Measurements from ENCODE around the gene CIDEB. TPM values are rescaled to one million over a fixed set of nuclear protein-coding genes. Genes with fewer than 3 reads are reported as not detected.
"Not testable (repeated sequence)": the region's sequence is repeated elsewhere in the genome, so short reads cannot be mapped to it uniquely, and the experiment has no call there.

CIDEB gene
- polyA plus RNA-seq, 1 donor, result 24.8 TPM

- DNase-seq, result no peak
Measured at GRCh38 chr14:24334431-24335291, 26.9 kb upstream of the CIDEB start, which contains the start of gene ADCY4. Gene ADCY4 (minus strand): TSS chr14:24335071. CDS start chr14:24334652, 419 bp downstream.

GRCh38 chr14:24332268-24332993, 24.7 kb upstream of the CIDEB start:
- peak; percentile 78 for DNase-seq

- no peak for DNase-seq
Measured at GRCh38 chr14:24331731-24332267, 24.0 kb upstream of the CIDEB start.

- no peak for DNase-seq
Measured at GRCh38 chr14:24330973-24331674, 23.3 kb upstream of the CIDEB start.

GRCh38 chr14:24329736-24330135, 22.0 kb upstream of the CIDEB start:
- DNase-seq, result no peak

DNA sequence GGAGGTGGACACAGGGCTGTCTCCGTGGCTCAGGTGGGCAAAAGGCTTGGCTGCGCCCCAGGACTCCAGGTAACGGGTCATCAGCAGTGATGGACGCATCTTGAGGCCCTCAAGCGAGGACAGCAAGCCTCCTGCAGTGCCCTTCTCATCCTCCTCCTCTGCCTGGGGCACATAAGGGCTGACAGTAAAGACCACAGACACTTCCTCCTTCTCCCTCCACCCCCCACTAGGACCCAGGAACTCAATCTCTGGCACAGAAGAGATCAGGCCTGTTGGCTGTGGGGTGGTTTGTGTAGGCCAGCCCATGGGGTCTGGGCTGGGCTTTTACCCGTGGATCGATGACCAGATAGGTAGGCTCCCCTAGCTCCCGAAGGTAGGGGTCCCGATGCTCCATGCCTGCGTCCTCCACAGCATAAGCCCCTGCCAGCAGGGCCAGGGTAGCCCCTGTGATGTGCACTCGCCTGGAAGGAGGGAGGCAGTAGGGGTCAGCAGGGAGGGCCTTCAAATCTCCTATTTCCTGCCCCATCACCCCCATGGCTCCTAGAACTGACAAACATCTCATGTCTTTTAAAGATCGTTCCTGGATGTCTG, 21.4 kb upstream of the CIDEB start:
- no peak for DNase-seq

DNA sequence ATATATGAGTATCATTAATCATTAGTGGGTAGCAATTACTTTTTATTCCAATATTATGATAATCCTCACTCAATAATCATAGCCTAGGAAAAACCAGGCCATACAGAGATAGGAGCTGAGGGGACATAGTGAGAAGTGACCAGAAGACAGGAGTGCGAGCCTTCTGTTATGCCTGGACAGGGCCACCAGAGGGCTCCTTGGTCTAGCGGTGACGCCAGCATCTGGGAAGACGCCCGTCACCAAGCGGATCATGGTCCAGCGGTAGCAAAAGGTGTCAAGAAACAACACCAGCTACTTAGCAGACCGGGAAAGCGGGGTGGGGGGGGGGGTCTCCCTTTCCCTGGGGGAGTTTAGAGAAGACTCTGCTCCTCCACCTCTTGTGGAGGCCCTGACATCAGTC, 20.1 kb upstream of the CIDEB start:
- DNase-seq, result not testable (repeated sequence)

GRCh38 chr14:24327303-24327702, 19.5 kb upstream of the CIDEB start:
- DNase-seq, result no peak

DNA sequence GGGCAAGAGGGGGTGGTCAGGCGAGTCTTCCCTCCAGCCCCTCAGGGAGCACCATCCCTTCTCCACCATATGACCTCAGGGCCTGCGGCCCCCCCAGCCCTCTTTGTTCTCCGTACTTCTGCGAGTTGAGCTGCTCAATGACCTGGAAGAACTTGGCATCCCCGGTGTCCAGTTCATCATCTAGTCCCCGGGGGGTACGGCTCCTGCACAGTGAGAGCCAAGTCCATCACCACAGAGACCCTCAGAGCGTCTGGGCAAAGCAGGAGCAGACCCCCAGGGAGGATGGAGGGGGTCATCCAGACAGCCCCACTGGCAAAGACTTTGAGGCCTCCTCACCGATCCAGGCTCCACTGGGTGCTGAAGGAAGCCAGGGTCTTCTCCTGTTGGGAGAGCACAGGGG, 18.2 kb upstream of the CIDEB start:
- no peak for DNase-seq

DNA sequence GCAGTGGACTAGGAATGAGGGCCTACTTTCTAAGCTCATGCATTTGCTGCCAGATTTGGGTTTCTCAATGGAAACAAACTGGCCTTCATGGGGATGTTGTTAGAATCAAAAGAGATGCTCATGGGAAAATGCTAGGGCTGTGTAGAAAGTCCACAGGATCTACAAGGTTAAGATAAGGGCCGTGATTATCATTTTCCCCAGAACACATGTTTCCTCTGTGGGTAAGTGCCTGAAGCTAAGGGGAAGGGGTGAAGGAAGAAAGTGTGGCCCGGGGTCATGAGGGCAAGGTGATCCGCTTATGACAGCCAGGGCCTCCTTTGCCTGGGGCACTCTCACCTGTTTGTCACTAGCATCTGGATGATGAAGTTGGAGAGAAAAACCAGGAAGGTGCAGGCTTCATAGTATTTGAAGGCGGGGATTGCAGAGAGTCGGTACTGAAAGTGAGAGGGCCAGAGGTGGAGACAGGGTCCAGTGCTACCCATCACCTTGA, 17.3 kb upstream of the CIDEB start:
- no peak for DNase-seq

GRCh38 chr14:24324024-24324423, 16.2 kb upstream of the CIDEB start:
- DNase-seq, result no peak

- no peak for DNase-seq
Measured at GRCh38 chr14:24323341-24323740, 15.6 kb upstream of the CIDEB start.

- DNase-seq, result no peak
Measured at GRCh38 chr14:24322672-24323071, 14.9 kb upstream of the CIDEB start.

GRCh38 chr14:24321212-24321975, 13.6 kb upstream of the CIDEB start:
- DNase-seq, result no peak

DNA sequence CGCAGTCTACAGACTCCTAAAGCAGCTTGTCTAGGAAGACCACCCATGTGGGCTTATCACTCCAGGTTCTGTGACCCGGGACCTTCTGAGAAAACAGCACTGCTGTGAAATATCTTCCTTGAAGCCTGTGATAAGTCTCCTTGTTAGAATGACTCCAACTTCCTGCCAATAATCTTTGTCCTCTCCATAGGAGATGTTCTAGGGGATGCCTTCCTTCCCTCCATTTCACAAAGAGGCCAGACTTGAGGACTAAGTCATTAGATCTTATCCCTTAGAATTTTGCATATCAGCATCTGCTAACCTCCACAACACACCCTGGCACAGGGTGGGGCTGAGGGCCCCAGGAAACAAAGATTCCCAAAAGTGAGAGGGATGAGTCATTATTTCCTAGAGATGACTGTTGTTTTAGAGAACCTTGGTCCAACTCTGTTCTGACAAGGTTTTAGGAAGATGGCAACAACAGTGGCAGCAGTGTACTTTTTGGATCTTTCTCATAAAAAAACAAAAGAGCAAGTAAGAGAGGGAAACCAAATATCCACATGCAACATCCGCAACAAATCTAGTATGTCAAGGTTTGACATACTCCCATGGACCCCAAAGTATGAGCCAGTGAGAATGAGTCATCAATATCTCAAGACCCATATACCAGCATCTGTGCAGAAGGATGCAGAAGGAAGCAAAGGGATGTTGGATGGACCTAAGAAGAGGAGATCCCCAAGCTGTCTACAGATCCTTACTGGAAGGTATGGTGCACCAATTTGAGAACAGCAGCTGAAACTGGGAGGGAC, 9.6 kb upstream of the CIDEB start:
- no peak for DNase-seq

DNA sequence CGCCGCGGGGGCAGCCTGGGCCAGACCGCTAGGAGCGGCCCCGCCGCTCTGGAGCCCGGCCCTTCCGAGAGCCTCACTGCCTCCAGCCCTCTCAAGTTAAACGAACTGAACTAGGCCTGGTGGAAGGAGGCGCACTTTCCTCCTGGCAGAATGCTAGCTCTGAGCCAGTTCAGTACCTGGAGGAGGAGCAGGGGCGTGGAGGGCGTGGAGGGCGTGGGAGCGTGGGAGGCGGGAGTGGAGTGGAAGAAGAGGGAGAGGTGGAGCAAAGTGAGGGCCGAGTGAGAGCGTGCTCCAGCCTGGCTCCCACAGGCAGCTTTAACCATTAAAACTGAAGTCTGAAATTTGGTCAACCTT, 8.8 kb upstream of the CIDEB start:
- DNase-seq, result no peak

DNA sequence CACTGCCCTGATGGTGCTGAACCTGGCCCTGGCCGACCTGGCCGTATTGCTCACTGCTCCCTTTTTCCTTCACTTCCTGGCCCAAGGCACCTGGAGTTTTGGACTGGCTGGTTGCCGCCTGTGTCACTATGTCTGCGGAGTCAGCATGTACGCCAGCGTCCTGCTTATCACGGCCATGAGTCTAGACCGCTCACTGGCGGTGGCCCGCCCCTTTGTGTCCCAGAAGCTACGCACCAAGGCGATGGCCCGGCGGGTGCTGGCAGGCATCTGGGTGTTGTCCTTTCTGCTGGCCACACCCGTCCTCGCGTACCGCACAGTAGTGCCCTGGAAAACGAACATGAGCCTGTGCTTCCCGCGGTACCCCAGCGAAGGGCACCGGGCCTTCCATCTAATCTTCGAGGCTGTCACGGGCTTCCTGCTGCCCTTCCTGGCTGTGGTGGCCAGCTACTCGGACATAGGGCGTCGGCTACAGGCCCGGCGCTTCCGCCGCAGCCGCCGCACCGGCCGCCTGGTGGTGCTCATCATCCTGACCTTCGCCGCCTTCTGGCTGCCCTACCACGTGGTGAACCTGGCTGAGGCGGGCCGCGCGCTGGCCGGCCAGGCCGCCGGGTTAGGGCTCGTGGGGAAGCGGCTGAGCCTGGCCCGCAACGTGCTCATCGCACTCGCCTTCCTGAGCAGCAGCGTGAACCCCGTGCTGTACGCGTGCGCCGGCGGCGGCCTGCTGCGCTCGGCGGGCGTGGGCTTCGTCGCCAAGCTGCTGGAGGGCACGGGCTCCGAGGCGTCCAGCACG, 8.2 kb upstream of the CIDEB start:
- DNase-seq, result no peak

- DNase-seq, result no peak
Measured at GRCh38 chr14:24315243-24315806, 7.5 kb upstream of the CIDEB start.
